SK-MEL-5 (cell line): ENCODE data around the gene TENM3. TPM values are rescaled to one million over a fixed set of nuclear protein-coding genes. Genes with fewer than 3 reads are reported as not detected.

ENCODE experiments used
- DNase-seq: peaks from one replicate; pipeline ENCODE4 v3.0.0-alpha.2; 2016; ENCODE audit warnings: low read depth, low spot score
- in situ Hi-C: cut with HindIII; loops from 2 replicates; pipeline ENCODE4 v1.10.0; 2016; ENCODE audit warnings: low sequenced_read_pairs, high pct_unique_total_duplicates, low pct_unique_long_range_greater_than_20kb
- total RNA-seq: library from RNA; depleted of rRNA; stranded (reverse); fragments of >200 nt; shearing (Covaris generic); gene quantifications from 2 replicates; pipeline ENCODE4 v1.2.3, GENCODE V29; 2014

Gene TENM3
- total RNA-seq, 1 experiment from 2014 or later, result 38.1 TPM

DNA sequence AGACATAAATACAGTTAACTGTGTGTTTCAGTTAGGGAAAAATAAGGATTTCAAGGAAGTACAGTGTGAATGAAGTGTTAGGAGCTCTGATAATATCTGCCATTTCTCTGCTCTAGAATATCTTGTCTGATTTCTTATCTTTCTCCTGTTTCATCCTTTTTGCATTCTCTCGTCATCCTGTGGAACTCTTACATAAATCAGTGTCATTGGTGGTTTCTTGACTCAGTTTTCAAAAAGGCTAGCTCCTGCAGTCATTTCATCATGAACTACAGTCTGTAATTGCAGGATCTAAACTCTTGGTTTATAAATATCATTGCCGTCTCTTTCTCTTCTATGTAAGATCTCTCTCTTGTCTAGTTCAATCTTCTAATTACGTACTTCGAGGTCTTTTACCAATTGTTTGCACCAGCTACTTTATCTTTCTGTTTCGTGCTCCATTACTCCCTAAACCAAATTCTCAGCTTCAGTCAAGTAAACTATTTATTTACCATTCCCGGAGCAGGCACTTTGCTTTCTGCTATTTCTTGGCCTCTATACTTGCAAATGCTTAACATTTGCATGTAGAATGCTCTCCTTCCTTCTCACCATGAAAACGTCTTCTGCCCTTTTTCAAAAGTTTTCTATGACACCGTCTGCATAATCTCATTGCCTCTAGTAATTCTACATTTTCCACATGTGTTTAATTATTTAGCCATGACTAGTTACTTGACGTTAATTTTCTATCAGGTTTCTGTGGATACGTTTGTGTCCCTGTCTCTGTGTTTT lies 294.0 kb downstream of the TENM3 start:
- in situ Hi-C loops, result no loop called here
- DNase-seq, result no peak

DNA sequence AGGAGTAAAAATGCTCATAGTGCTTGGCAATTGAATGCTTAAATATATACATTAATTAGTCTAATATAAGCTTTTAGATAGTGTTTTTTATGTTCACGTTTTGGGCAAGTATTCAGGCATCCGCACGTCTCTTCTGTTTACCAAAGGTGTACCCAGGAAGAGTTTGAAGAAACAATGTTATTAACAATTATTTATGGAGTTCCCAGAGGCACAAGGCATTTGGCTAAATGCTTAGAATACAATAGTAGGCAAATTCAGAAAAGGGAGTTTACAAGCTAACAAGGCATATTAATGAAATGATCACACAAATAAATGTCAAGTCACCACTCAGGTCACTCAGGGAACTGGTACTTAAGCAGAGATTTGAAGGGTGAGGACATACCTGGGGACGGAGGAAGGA lies 294.8 kb downstream of the TENM3 start:
- no peak for DNase-seq
- in situ Hi-C loops, result no loop called here

DNA sequence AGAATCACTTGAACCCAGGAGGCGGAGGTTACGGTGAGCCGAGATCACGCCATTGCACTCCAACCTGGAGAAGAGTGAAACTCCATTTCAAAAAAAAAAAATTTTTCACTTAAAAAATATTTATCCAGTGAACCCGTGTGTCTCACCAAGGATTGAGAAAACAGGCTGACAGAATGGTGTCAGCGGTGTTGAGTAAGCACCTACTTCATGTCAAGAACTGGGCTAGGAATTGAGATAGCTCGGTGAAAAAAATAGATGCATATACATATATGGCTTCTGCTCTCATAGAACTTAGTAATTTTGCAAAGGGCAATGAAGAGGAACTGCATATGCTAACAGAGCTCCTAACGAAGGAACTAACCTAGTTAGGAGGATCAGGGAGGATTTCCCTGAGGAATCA lies 297.3 kb downstream of the TENM3 start:
- in situ Hi-C loops, result no loop called here
- no peak for DNase-seq

DNA sequence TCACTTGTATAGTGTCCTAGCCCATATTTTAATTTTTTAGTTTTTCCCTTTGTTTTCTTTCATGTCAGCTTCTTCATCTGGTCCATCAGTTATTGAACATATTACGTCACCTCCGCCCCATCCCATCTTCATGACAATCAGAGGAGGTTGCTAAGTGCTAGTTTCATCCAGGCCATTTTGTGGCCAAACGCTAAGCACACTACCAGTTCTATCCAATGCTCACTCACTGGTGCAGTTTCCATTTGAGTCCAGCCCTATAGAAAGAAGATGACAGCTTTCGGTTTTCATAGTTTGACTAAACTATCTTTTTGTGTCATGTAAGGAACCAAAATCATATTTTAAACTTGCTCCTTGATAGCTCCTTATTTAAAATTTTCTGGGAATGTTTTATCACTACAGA lies 304.2 kb downstream of the TENM3 start:
- no peak for DNase-seq
- in situ Hi-C loops, result no loop called here

DNA sequence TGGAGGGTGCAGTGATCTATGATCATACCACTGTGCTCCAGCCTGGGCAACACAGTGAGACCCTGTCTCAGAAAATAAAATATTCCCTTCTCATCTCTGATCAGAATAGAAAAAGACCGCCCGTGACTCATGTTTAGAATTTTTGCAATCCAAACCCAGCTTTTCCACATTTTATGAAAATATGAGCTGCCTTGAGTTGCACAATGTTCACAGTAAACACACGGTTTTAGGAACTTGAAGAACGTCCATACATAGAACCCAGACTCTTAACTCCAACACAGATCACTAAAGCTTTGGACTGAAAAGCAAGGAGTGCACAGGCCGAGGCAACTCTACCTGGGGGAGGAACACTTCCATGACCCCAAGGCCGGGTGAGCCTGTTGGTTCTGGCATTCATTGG lies 305.0 kb downstream of the TENM3 start:
- DNase-seq, result no peak
- in situ Hi-C loops, result no loop called here

DNA sequence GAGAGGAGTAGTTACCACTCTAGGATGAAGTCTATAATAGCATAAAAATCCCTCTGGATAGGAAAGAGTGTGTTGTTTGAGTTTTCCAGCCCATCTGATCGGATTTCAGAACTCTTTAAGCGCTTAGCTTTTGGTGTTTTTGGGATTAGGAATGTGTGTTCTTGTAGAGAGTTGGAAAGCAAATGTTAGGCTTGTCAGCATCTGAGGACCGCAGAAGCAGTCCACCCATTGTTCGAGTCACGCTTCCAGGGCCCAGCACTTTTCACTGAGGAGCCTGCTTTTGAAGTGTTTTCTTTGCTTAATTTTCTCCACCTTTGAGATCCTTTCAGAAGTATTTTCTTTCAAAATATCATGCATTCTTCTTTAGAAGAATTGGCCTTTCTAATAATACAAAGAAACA lies 306.2 kb downstream of the TENM3 start:
- in situ Hi-C loops, result no loop called here
- no peak for DNase-seq

DNA sequence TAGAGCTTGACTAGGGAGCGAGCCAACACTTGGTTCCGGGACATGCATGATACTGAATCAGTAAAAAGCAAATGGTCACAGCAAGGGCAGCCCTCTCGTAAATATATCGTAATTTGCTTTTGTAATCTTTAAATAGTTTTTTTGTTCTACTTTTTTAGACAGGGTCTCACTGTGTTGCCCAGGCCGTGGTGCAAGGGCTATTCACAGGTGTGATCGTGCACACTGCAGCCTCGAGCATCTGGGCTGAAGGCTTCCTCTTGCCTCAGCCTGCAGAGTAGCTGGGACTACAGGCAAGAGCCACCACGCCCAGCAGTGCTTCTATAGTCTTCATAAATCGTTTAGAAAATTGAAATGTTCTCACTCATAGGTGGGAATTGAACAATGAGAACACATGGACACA lies 309.7 kb downstream of the TENM3 start:
- in situ Hi-C loops, result loop anchor here (10.0 kb wide), 1 partner anchor 48 kb away; no protein-coding TSS in a partner anchor
- no peak for DNase-seq

DNA sequence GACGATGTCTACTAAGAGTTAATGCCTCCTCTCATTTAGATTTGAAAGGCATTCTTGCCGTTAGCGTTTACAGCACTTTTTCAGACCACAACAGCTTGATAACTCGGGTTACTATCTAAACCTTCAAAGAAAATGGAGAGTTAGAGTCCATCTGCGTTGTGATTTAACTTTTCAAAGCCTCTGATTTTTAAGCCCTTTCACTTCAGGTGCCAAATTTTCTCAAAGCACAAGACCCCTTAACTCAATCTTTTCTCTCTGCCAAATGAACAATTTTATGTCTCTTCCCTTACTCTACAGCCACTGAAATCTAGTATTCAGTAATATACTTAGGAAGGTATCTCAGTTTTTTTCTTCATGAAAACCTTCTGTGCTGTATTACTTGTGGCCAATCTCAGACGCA lies 310.5 kb downstream of the TENM3 start:
- in situ Hi-C loops, result loop anchor here (10.0 kb wide), 1 partner anchor 49 kb away; no protein-coding TSS in a partner anchor
- no peak for DNase-seq

DNA sequence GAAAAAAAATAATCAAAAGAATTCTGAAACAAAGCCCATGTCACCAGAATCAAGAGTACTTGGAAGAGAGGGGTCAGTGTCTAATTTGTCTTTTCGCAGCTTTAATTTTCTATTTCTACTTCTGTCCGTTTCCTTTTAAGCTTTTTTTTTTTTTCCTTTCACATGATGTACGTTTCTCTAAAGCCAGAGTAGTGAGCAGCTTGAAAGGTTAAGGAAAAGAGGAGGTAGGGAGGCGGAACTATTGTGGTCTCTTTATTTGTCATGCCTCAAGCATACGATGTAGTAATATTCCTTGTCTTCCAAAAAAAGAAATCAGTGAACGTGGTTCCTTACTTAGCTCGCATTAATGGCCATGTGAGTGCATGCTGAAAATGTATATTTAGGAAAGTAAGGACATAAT lies 311.5 kb downstream of the TENM3 start:
- no peak for DNase-seq
- in situ Hi-C loops, result loop anchor here (10.0 kb wide), 1 partner anchor 50 kb away; no protein-coding TSS in a partner anchor

DNA sequence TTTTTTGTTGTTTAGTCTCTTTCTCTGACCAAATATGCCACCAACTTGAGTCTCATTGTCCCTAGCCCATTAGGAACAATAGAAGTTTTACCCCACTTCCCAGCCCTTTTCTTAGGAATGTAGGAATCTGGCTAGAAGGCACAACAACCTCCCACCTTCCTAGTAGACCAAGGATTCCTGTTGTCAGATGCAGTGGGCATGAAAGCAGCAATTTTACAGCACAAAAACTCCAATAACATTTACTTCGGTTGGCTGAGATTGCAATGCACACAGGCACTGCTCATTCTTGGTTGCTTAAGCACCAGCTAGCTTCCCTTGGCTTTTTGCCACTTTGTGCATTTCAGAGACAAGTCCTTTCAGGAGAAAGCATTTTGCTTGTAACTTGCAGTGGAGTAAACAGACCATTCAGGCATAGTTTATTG lies 312.8 kb downstream of the TENM3 start:
- in situ Hi-C loops, result loop anchor here (10.0 kb wide), 1 partner anchor 51 kb away; no protein-coding TSS in a partner anchor
- peak; percentile 32 for DNase-seq

DNA sequence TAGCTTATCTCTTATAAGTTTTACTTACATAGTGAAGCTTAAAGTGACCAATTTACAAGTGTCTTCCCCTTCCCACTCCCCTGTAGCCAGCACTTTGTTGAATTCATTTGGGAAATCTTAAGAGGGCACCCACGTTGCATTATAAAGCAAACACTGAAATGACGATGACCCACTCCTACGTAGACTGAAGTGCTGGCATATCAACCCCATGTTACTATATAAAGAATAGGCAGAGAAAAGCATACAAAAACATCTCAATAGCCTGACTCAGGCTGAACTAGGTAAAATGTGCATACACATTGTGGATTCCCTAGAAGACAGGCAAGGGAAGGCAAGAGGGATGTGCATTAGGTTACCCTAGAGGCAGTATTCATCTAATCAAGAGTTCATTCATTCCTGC lies 313.4 kb downstream of the TENM3 start:
- in situ Hi-C loops, result loop anchor here (10.0 kb wide), 1 partner anchor 52 kb away; no protein-coding TSS in a partner anchor
- DNase-seq, result no peak

DNA sequence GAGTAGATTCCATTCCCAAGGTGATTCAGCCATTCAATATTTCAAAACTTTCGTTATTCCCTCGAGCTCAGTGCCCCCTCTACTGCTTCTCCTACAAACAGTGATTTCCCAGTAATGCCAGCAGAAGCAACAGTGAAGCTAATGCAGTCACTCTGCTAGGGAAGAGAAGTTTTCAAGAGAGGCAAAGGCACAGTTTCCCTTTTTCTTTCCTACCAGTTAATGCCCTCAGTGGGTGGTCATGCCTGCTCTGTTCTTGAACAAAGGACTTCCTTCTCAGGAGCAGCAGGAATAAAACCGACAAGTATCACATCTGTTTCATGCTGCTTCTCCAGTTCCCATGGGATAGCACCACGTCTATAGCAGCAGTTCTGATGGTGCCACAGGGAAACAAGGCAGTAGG lies 317.2 kb downstream of the TENM3 start:
- in situ Hi-C loops, result no loop called here
- DNase-seq, result peak; percentile 96

DNA sequence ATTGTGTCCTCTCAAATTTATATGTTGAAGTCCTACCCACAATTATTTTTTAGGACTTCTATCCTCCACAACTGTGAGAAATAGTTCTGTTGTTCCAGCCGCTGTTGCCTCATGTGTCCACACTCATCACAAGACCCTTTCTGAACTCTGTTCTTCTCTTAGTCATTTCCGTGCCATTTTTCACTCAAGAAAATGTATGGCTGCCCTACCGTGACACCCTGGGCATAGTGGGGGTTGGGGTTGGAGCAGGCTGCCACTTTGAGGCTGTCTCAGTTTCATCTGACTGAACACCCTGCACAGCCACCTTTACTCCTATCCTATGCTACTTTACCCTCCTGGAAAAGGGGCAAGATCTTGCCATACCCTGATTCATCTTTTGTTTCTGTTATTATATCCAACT lies 319.1 kb downstream of the TENM3 start:
- peak; percentile 68 for DNase-seq
- in situ Hi-C loops, result no loop called here

DNA sequence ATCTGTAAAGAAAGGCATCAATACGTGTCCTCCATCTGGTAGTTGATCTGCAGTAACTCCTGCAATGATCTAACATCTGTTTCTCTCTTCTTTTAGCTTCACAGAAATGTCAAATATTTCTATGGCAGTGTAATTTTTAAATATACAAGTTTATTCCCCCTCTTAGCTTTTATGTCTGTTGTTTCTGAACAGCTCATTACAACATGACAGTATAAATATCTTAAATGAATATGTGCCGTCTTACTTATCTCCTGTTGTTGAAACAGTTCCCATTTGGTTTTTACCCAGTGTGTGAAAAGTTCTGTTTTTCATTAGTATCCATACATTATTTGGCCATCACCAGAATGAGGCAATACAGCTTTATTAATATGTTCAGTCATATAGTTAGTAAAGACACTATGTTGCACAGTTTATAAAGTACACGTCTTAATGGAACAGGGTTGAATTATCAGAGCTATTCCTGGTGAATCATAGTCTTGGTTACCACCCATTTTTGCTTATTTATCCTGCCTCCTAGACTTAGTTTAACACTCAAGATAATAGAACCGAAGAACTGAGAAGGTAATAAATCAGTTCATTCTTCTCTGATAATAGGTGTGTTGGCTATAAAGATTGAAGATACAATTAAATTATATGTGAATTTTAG lies 321.6 kb downstream of the TENM3 start:
- in situ Hi-C loops, result no loop called here
- no peak for DNase-seq

DNA sequence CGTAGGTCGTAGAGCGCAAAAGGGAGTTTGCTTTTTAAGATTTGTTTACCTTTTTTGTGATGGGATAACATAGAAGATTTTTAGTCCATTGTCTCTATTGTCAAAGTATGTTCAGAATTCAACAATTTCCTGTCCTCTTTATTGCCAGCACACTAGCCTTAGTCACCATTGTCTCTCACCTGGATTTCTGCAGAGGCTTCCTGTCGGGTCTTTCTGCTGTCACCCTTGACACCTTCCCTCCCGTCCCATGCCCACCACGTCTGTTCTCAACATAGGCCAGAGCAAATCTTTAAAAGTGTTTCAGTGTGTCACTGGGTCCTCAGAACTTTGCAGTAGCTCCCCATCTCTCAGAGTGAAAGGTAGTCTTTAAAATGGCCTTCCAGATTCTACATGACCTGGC lies 323.9 kb downstream of the TENM3 start:
- no peak for DNase-seq
- in situ Hi-C loops, result no loop called here

DNA sequence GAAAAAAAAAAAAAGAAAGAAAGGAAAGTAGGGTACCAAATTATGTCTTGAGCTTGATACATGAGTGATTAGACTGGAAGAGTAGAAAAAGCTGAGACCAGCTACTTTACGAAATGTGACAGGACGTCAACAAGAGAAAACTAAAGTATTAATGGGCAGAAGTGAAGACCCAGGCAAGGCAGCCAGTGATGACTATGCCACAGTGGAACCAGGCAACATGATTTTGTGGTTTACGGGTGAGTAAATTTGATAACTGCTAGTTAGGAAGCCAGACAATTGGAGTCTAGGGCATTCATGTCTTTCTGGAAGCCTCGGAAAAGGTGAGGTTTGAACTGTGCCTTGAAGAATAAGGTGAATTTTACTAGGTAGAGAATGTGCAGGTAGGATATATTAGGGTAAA lies 326.4 kb downstream of the TENM3 start:
- DNase-seq, result no peak
- in situ Hi-C loops, result no loop called here

DNA sequence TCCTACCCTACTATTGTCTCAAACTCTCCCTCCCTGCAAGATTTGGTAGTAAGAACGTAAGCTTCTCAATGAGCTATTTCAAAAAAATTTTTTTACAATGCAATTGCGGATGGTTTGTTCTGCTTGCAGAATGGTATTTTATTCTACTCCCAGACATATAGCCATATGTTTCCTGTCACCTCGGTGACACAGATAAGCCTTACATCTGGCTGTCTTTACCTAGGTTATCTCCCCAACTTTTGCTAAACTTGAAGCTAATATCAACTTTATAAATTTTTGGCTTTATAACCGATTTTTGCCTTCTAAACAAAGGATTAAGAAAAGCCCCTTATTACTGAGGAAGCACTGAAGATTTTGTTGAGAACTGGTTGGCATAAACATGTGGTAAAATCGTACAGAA lies 331.5 kb downstream of the TENM3 start:
- no peak for DNase-seq
- in situ Hi-C loops, result no loop called here

DNA sequence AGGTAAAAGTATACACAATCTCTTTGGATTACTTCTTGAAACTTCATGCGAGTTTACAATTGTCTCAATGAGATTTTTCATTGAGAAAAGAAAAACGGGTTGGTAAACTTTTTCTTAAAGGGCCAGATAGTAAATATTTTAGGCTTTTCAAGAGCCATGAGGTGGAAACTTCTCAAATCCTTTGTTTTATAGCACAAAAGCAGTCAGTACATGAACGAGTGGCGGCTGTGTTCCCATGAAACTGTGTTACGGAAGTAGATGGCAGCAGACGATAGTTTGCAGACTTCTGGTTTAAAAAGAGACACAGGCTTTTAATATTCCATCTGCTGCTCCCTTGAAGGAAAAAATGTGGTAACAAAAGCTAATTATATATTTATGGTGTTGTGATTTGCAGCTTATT lies 332.0 kb downstream of the TENM3 start:
- in situ Hi-C loops, result no loop called here
- no peak for DNase-seq
